Tibial nerve (tissue), 4 donors: ENCODE data around the gene NPEPL1. TPM values are rescaled to one million over a fixed set of nuclear protein-coding genes. Genes with fewer than 3 reads are reported as not detected.
A peak's percentile ranks its signal among the peaks of the same experiment; 100 is the strongest.

Source experiments
- DNase-seq, 2 donors: peaks; one replicate each; pipeline ENCODE4 v3.0.0-alpha.2; 2019; ENCODE audit warnings: low spot score in 2 of 2
- H3K27ac ChIP-seq, 4 donors: fragments of 200-600 bp; sonication (generic) in 3 of 4; one replicate each; pipeline ENCODE4 v1.5.1; 2017 to 2019; ENCODE audit warnings: mild to moderate bottlenecking in 1 of 4
- H3K27me3 ChIP-seq, 2 donors: fragments of 200-600 bp; sonication (generic) in 1 of 2; one replicate each; pipeline versions ENCODE4 v1.5.1 to v1.6.0; 2017 to 2019
- H3K36me3 ChIP-seq, 3 donors: fragments of 200-600 bp; sonication (generic); one replicate each; pipeline ENCODE4 v1.5.1; 2018 to 2019
- H3K4me1 ChIP-seq, 4 donors: fragments of 200-600 bp; sonication (generic) in 3 of 4; one replicate each; pipeline ENCODE4 v1.5.1; 2017 to 2019
- H3K4me3 ChIP-seq, 4 donors: fragments of 200-600 bp; sonication (generic) in 3 of 4; one replicate each; pipeline ENCODE4 v1.5.1; 2017 to 2019; ENCODE audit warnings: mild to moderate bottlenecking in 1 of 4, moderate library complexity in 1 of 4
- H3K9me3 ChIP-seq, 4 donors: fragments of 200-600 bp; sonication (generic) in 3 of 4; one replicate each; pipeline ENCODE4 v1.5.1; 2017 to 2019
- EP300 ChIP-seq, 2 donors: sonication (generic); formaldehyde crosslinking; IDR thresholded peaks; one replicate each; pipeline ENCODE4 v1.6.1; 2017; ENCODE audit warnings: antibody characterized with exemption in 2 of 2, mild to moderate bottlenecking in 1 of 2
- POLR2A ChIP-seq, 2 donors: fragments of 450-650 bp; IDR thresholded peaks; one replicate each; pipeline ENCODE4 v1.6.1; 2017; ENCODE audit warnings: antibody characterized with exemption in 2 of 2, mild to moderate bottlenecking in 2 of 2, moderate library complexity in 2 of 2
- WGBS, 2 donors: methylation state at CpG; one replicate each; pipeline ENCODE4 v1.1.5; 2018; 5-methylcytosine and 5-hydroxymethylcytosine counted together
- total RNA-seq, 4 donors: library from RNA; depleted of rRNA; stranded (reverse); fragments of >200 nt; gene quantifications; one replicate each; pipeline ENCODE4 v1.1.0, GENCODE V29; 2016
- TF ChIP-seq, protein P1 (sequence below), 5 experiments: fragments of 200-600 bp in 3 of 5; fragments of 450-650 bp in 2 of 5; sonication (generic) in 3 of 5; IDR thresholded peaks; one replicate each; pipeline ENCODE4 v1.5.1; 2016 to 2019; ENCODE audit warnings: antibody characterized with exemption in 5 of 5, mild to moderate bottlenecking in 3 of 5, moderate library complexity in 2 of 5

The NPEPL1 gene
- total RNA-seq, 4 donors from 2014 or later: 57.6 to 123 (median 73.0) TPM

- no peak for DNase-seq
- Histone ChIP-seq H3K27me3 (no peaks in the 10 kb centered on the region), H3K27ac (peak overlapping the region in 2 of 4 donors; percentile 10 to 43), H3K36me3 (peaks cover 0 to 97% (median 28%) of the 10 kb centered on the region in 3 donors), H3K4me1 (peaks cover 0 to 4% (median 0%) of the 10 kb centered on the region in 4 donors), H3K9me3 (no peaks in the 10 kb centered on the region), H3K4me3 (no peak overlapping the region)
- TF ChIP-seq POLR2A (IDR thresholded peaks at IDR 0.05): no peak
- TF ChIP-seq, protein P1, sequence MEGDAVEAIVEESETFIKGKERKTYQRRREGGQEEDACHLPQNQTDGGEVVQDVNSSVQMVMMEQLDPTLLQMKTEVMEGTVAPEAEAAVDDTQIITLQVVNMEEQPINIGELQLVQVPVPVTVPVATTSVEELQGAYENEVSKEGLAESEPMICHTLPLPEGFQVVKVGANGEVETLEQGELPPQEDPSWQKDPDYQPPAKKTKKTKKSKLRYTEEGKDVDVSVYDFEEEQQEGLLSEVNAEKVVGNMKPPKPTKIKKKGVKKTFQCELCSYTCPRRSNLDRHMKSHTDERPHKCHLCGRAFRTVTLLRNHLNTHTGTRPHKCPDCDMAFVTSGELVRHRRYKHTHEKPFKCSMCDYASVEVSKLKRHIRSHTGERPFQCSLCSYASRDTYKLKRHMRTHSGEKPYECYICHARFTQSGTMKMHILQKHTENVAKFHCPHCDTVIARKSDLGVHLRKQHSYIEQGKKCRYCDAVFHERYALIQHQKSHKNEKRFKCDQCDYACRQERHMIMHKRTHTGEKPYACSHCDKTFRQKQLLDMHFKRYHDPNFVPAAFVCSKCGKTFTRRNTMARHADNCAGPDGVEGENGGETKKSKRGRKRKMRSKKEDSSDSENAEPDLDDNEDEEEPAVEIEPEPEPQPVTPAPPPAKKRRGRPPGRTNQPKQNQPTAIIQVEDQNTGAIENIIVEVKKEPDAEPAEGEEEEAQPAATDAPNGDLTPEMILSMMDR (IDR thresholded peaks at IDR 0.05): no peak
- TF ChIP-seq EP300 (IDR thresholded peaks at IDR 0.05): peak in 1 of 2 donors; percentile 22
- 64 to 71% methylated on average over 6 to 11 of the region's 11 CpGs for WGBS, 2 donors
These were observed 8.2 kb downstream of the NPEPL1 start for GRCh38 chr20:58700823-58701222.

DNA sequence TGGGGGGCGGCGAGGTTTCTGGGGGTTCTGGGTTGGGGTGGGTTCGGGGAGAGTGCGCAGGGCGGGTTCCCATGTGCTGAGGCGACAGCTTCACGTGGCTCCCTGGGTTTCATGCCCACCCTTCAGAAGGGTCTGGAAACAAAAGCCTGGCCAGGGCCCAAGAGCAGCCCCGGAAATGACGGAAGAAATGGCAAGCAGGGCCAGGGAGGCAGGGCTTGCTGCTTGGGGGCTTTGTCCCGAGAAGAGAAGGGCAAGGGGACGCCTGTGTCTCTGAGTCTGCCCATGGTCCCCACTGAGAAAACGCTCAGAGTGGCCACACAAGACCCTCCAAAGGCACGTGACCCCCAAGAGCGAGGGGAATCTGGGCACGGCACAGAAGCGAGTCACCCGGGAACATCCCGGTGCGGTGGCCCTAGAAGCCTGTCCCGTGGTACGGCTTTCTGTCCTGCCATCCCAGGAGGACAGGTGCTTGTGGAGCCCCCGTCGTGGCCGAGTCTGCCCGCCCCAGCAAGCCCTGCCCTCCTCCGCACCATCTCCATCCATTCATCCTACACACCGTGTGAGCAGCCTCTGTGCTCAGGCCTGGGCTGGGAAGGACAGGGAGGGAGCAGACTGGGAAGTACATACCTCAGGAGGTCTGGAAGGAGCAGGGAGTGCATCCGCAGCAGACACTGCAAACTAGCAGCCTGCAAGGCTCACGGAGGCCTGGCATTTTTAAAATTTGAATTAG is 9.0 kb downstream of the NPEPL1 start:
- WGBS, 2 donors: 87 to 88% methylated on average over 28 to 29 of the region's 29 CpGs
- TF ChIP-seq, protein P1 (IDR thresholded peaks at IDR 0.05): no peak
- TF ChIP-seq EP300 (IDR thresholded peaks at IDR 0.05) (no peak), POLR2A (IDR thresholded peaks at IDR 0.05) (no peak)
- peaks cover 0 to 97% (median 28%) of the 10 kb centered on the region in 3 donors for H3K36me3 ChIP-seq
- no peaks in the 10 kb centered on the region for H3K9me3 ChIP-seq
- peaks cover 0 to 4% (median 0%) of the 10 kb centered on the region in 4 donors for H3K4me1 ChIP-seq
- no peaks in the 10 kb centered on the region for H3K27me3 ChIP-seq
- no peak for DNase-seq
- H3K27ac ChIP-seq: peak overlapping the region in 2 of 4 donors; percentile 10 to 43
- no peak overlapping the region for H3K4me3 ChIP-seq

DNA sequence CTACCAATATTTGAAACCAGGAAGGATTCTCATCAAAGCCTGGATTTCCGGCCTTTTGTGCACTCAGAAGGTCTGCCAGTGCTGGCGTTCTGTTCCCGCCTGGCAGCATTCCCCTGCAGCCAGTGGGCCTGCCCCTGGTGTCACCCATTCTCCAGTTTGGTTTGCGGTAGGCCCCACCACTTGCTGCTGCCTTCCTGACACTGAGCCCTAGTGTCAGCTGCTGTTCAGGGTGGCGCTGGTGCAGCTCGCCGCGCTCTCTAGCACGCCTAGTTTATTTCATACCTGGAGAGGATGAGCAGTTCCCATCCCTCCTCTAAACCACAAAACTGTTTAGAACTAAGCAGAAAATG is 9.5 kb downstream of the NPEPL1 start:
- no peaks in the 10 kb centered on the region for H3K9me3 ChIP-seq

DNA sequence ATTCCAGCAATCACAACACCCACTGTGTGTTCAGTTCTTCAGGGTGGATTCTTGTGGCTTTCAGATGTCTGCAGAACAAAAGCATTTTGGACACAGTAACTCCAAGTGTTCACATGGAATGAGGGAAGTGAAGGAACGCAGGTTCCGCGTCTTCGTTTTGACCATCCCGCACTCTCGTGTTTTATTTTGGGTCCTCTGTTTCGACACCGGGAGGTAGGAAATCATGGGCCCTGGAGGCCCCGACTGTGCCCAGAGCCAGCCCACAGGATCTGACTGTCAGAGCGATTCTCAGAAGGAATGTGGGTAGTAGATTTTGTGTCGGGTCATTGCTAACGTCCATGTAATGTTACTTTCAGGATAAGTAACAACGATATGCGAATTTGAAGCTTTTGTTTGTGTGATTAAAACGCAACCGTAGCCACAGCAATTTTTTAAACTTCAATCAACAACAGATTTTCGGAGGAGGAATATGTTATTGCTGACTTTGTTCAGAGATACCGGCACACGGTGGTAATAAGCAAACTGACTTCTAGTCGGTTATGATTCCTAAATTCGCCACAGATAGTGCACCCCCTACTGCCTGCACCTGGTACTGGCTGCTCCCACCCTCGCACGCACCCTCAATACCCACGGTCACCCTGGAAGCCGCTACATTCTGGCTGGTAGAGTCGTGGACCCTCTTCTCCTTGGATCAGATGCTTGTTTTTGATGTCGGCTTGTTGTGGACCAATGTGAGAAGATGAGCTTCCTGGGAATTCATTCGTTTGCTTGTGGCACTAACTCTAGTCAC is 10.5 kb downstream of the NPEPL1 start:
- Histone ChIP-seq H3K4me3 (no peak overlapping the region), H3K36me3 (peaks cover 0 to 97% (median 22%) of the 10 kb centered on the region in 3 donors), H3K4me1 (peaks cover 0 to 4% (median 0%) of the 10 kb centered on the region in 4 donors), H3K27ac (no peak overlapping the region), H3K27me3 (no peaks in the 10 kb centered on the region), H3K9me3 (no peaks in the 10 kb centered on the region)
- no peak for DNase-seq
- WGBS, 2 donors: 94% methylated on average over 28 of the region's 28 CpGs
- TF ChIP-seq, protein P1 (IDR thresholded peaks at IDR 0.05): no peak
- TF ChIP-seq POLR2A (IDR thresholded peaks at IDR 0.05) (no peak), EP300 (IDR thresholded peaks at IDR 0.05) (no peak)

More for the DNA sequence above, 9.5 kb downstream of the NPEPL1 start:
- Histone ChIP-seq H3K4me3 (no peak overlapping the region), H3K36me3 (peaks cover 0 to 97% (median 28%) of the 10 kb centered on the region in 3 donors), H3K4me1 (peaks cover 0 to 4% (median 0%) of the 10 kb centered on the region in 4 donors), H3K27me3 (no peaks in the 10 kb centered on the region), H3K27ac (no peak overlapping the region)
- no peak for DNase-seq
- TF ChIP-seq EP300 (IDR thresholded peaks at IDR 0.05) (no peak), POLR2A (IDR thresholded peaks at IDR 0.05) (no peak)
- TF ChIP-seq, protein P1 (IDR thresholded peaks at IDR 0.05): no peak
- 93 to 99% methylated on average over 9 of the region's 9 CpGs for WGBS, 2 donors
